Esophagus muscularis mucosa (tissue), 4 donors: Measurements from ENCODE around the gene TMPO. TPM values are rescaled to one million over a fixed set of nuclear protein-coding genes. Genes with fewer than 3 reads are reported as not detected.
A peak's percentile ranks its signal among the peaks of the same experiment; 100 is the strongest.
"Not testable (repeated sequence)": the region's sequence is repeated elsewhere in the genome, so short reads cannot be mapped to it uniquely, and the experiment has no call there.

Experiments used
- DNase-seq: peaks from one replicate; pipeline ENCODE4 v3.0.0-alpha.2; 2017; ENCODE audit errors: extremely low spot score
- H3K27ac ChIP-seq, 4 donors: fragments of 200-600 bp; sonication (generic); replicated peaks in 1 of 4; 1 replicate in 3 of 4; 2 replicates in 1 of 4; pipeline ENCODE4 v1.5.1; 2016 to 2019; ENCODE audit warnings: mild to moderate bottlenecking in 1 of 4
- H3K27me3 ChIP-seq, 4 donors: fragments of 200-600 bp; sonication (generic); one replicate each; pipeline versions ENCODE4 v1.5.1 to v1.6.0; 2016 to 2019
- H3K36me3 ChIP-seq, 4 donors: fragments of 200-600 bp; sonication (generic); one replicate each; pipeline ENCODE4 v1.5.1; 2016 to 2019
- H3K4me1 ChIP-seq, 4 donors: fragments of 200-600 bp; sonication (generic); one replicate each; pipeline ENCODE4 v1.5.1; 2016 to 2019
- H3K4me3 ChIP-seq, 4 donors: fragments of 200-600 bp; sonication (generic); 1 replicate in 2 of 4; 2 replicates in 2 of 4; pipeline ENCODE4 v1.5.1; 2016 to 2019; ENCODE audit warnings: mild to moderate bottlenecking in 4 of 4, moderate library complexity in 1 of 4
- H3K9me3 ChIP-seq, 4 donors: fragments of 200-600 bp; sonication (generic); 1 replicate in 3 of 4; 2 replicates in 1 of 4; pipeline ENCODE4 v1.5.1; 2016 to 2019
- EP300 ChIP-seq: sonication (generic); formaldehyde crosslinking; IDR thresholded peaks from one replicate; pipeline ENCODE4 v1.6.1; 2017; ENCODE audit warnings: antibody characterized with exemption
- POLR2A ChIP-seq: fragments of 450-650 bp; IDR thresholded peaks from one replicate; pipeline ENCODE4 v1.6.1; 2017; ENCODE audit warnings: antibody characterized with exemption, moderate library complexity, mild to moderate bottlenecking, low read depth
- POLR2AphosphoS5 ChIP-seq, 2 donors: sonication (generic); formaldehyde crosslinking; IDR thresholded peaks; one replicate each; pipeline ENCODE4 v1.6.1; 2017; ENCODE audit warnings: antibody characterized with exemption in 2 of 2
- WGBS: methylation state at CpG from one replicate; pipeline ENCODE4 v1.1.5; 2018; 5-methylcytosine and 5-hydroxymethylcytosine counted together
- intact Hi-C: fragments of 100-400 bp; cut with DNase I; formaldehyde crosslinking; loops from one replicate; pipeline ENCODE4 v1.15.1; 2023
- total RNA-seq, 4 donors: library from RNA; depleted of rRNA; stranded (reverse); fragments of >200 nt; gene quantifications; one replicate each; pipeline versions ENCODE4 v1.1.0 to v1.2.1, GENCODE V29; 2016
- TF ChIP-seq, protein P1 (sequence below), 3 experiments: fragments of 200-600 bp in 2 of 3; fragments of 450-650 bp in 1 of 3; sonication (generic) in 2 of 3; IDR thresholded peaks; one replicate each; pipeline ENCODE4 v1.5.1; 2017 to 2019; ENCODE audit warnings: antibody characterized with exemption in 3 of 3, mild to moderate bottlenecking in 2 of 3, moderate library complexity in 1 of 3

The TMPO gene
- total RNA-seq, 4 donors from 2014 or later = 37.1 to 54.8 (median 49.8) TPM

DNA sequence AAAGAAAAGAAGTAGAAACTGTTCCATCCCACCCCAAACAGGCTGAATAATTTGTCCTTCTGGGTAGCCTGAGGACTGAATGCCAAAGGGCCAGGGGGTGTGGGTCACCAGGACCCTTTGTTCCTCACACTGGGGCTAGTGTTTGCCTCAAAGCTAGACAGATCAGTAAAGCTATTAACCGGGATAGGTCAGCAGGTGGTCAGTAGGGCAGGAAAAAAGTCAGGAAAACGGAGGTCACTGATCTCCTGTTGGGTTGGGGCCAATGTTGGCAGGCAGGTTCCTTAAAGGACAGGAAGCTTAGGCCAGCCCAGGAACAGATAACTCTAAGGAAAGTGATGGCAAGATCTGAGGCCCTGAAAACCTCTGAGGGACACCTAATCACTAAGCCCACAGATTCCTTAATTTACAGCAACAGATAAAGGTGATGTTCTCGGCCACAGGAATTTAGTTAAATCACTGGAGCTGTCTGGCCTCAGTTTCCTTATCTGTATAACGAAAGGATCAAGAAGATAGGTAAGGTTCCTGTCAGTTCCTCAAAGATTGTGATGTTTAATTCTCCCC lies 22.7 kb upstream of the TMPO start:
- H3K4me3 ChIP-seq = no peak overlapping the region
- H3K27me3 ChIP-seq = no peaks in the 10 kb centered on the region
- H3K36me3 ChIP-seq = no peaks in the 10 kb centered on the region
- DNase-seq = no peak
- intact Hi-C loops = no loop called here
- 78% methylated on average over 4 of the region's 4 CpGs for WGBS
- no peak overlapping the region for H3K27ac ChIP-seq
- no peak for TF ChIP-seq POLR2A
- TF ChIP-seq, protein P1, sequence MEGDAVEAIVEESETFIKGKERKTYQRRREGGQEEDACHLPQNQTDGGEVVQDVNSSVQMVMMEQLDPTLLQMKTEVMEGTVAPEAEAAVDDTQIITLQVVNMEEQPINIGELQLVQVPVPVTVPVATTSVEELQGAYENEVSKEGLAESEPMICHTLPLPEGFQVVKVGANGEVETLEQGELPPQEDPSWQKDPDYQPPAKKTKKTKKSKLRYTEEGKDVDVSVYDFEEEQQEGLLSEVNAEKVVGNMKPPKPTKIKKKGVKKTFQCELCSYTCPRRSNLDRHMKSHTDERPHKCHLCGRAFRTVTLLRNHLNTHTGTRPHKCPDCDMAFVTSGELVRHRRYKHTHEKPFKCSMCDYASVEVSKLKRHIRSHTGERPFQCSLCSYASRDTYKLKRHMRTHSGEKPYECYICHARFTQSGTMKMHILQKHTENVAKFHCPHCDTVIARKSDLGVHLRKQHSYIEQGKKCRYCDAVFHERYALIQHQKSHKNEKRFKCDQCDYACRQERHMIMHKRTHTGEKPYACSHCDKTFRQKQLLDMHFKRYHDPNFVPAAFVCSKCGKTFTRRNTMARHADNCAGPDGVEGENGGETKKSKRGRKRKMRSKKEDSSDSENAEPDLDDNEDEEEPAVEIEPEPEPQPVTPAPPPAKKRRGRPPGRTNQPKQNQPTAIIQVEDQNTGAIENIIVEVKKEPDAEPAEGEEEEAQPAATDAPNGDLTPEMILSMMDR (IDR thresholded peaks at IDR 0.05) = no peak
- H3K9me3 ChIP-seq = no peaks in the 10 kb centered on the region
- H3K4me1 ChIP-seq = peaks cover 4 to 16% (median 12%) of the 10 kb centered on the region in 4 donors

DNA sequence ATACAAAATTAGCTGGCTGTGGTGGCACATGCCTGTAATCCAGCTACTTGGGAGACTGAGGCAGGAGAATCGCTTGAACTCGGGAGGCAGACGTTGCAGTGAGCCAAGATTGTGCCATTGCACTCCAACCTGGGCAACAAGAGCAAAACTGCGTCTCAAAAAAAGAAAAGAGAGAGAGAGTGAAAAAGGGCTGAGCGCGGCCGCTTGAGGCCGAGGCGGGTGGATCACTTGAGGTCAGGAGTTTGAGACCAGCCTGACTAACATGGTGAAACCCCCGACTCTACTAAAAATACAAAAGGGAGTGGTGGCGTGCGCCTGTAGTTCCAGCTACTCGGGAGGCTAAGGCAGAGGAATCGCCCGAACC lies 14.1 kb upstream of the TMPO start:
- H3K27ac ChIP-seq, H3K4me3 ChIP-seq, DNase-seq, H3K27me3 ChIP-seq, intact Hi-C loops, H3K36me3 ChIP-seq, H3K9me3 ChIP-seq: not testable (repeated sequence)
- 96% methylated on average over 15 of the region's 15 CpGs for WGBS
- peaks cover 0 to 10% (median 6%) of the 10 kb centered on the region in 4 donors for H3K4me1 ChIP-seq

DNA sequence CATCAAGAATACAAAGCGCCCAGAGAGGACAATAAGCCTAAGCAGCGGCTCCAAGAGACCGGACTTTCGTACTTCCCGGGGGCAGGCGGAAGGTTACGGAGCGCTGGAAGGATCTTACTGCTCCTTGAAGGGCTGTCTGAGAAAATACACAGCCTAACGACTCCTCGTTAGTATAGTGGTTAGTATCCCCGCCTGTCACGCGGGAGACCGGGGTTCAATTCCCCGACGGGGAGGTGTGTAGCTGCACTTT lies 12.1 kb upstream of the TMPO start:
- DNase-seq = peak; percentile 99
- Histone ChIP-seq H3K9me3 (no peaks in the 10 kb centered on the region), H3K4me3 (peak overlapping the region; percentile 68 to 74 (median 70)), H3K36me3 (no peaks in the 10 kb centered on the region), H3K4me1 (peaks cover 0 to 10% (median 6%) of the 10 kb centered on the region in 4 donors), H3K27ac (peak overlapping the region; percentile 92 to 97 (median 96)), H3K27me3 (peaks cover 0 to 3% (median 0%) of the 10 kb centered on the region in 4 donors)
- 1% methylated on average over 10 of the region's 16 CpGs for WGBS
- intact Hi-C loops = no loop called here
- TF ChIP-seq EP300 (no peak), POLR2AphosphoS5 (IDR thresholded peaks at IDR 0.05) (peak in 1 of 2 donors; percentile 45)

DNA sequence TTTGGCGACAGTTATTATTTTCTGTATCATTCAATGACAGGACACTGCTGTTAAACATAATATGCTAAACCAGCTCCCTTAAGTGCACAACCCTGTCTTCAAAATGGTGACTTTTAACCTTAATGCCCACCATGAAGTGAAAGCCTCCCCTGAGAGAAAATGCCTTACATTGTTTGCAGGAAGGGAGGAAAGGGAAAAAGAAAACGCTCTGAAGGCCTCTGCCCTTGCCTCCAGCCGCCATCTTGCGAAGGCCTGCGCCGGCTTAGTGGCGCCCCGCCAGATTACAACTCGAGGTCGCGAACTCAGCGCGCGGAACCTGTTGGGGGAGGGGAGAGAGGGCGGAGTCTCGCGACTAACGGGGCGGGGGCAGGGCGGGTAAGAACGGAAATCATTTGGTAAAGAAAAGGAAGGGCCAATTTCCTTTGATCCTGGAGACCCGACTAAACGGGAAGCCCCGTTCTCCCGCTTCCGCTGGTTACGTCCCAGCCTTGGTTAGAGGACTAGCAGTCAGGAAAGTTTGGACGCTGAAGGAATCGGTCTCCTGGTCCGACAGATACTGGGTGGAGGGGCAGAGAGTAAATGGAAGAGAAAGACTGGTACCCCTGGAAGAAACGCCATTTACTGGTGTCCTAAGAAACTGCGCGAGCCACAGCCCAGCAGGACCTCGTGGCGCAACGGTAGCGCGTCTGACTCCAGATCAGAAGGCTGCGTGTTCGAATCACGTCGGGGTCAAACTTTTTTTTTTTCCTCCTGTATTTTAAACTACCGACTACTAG lies 11.6 kb upstream of the TMPO start:
- Histone ChIP-seq H3K9me3 (no peaks in the 10 kb centered on the region), H3K36me3 (no peaks in the 10 kb centered on the region), H3K4me1 (peaks cover 0 to 10% (median 6%) of the 10 kb centered on the region in 4 donors), H3K4me3 (peak overlapping the region; percentile 68 to 74 (median 70)), H3K27me3 (peaks cover 0 to 3% (median 0%) of the 10 kb centered on the region in 4 donors), H3K27ac (peak overlapping the region; percentile 92 to 97 (median 96))
- TF ChIP-seq, protein P1 (IDR thresholded peaks at IDR 0.05) = no peak
- TF ChIP-seq POLR2AphosphoS5 (IDR thresholded peaks at IDR 0.05) (peak; percentile 71 to 75), EP300 (no peak), POLR2A (no peak)
- intact Hi-C loops = no loop called here
- peak; percentile 99 for DNase-seq
- 0% methylated on average over 43 of the region's 43 CpGs for WGBS

DNA sequence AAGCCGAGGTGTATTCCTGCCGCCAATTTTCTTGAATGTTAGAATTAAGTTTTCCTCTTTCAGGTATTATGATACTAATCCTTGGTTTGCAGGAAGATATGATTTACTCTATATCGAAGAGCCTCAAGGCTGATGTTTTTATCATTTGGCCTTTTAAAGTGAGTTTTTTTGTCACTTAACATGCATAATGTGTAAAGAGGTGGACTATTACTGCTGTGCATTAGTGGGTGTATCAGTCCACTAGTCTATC lies 11.1 kb upstream of the TMPO start:
- intact Hi-C loops = no loop called here
- Histone ChIP-seq H3K4me3 (peak overlapping the region; percentile 68 to 74 (median 70)), H3K4me1 (peaks cover 0 to 10% (median 6%) of the 10 kb centered on the region in 4 donors), H3K9me3 (no peaks in the 10 kb centered on the region), H3K27ac (peak overlapping the region; percentile 92 to 97 (median 96)), H3K27me3 (peaks cover 0 to 3% (median 0%) of the 10 kb centered on the region in 4 donors), H3K36me3 (no peaks in the 10 kb centered on the region)
- no peak for DNase-seq
- no peak for TF ChIP-seq EP300
- no peak for TF ChIP-seq POLR2A
- TF ChIP-seq, protein P1 (IDR thresholded peaks at IDR 0.05) = no peak
- TF ChIP-seq POLR2AphosphoS5 (IDR thresholded peaks at IDR 0.05) = no peak
- WGBS = 15% methylated on average over 3 of the region's 3 CpGs

DNA sequence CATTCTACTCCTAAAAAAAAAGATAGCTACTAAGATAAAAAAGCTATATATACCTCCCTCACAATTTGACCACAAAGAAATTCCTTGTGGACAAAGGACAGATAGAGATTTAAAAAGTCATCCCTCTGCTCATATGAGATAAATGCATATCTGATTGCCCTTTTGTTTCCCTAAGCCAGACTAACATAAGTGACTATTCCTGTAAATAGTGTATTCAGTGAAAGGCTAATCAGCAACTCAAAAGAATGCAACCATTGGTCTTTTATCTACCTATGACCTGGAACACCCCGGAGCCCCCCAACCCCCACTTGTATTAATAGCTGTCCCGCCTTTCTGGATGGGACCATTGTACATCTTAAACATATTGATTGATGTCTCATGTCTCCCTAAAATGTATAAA lies 6.3 kb upstream of the TMPO start:
- H3K4me1 ChIP-seq = peaks cover 5 to 17% (median 12%) of the 10 kb centered on the region in 4 donors
- WGBS = 83% methylated on average over 2 of the region's 2 CpGs
- H3K27me3 ChIP-seq = no peaks in the 10 kb centered on the region
- H3K27ac ChIP-seq = no peak overlapping the region
- no peaks in the 10 kb centered on the region for H3K9me3 ChIP-seq
- H3K36me3 ChIP-seq = no peaks in the 10 kb centered on the region
- DNase-seq = no peak
- no peak overlapping the region for H3K4me3 ChIP-seq
- intact Hi-C loops = no loop called here
- no peak for TF ChIP-seq POLR2A
- no peak for TF ChIP-seq POLR2AphosphoS5 (IDR thresholded peaks at IDR 0.05)
- no peak for TF ChIP-seq EP300
- TF ChIP-seq, protein P1 (IDR thresholded peaks at IDR 0.05) = no peak

DNA sequence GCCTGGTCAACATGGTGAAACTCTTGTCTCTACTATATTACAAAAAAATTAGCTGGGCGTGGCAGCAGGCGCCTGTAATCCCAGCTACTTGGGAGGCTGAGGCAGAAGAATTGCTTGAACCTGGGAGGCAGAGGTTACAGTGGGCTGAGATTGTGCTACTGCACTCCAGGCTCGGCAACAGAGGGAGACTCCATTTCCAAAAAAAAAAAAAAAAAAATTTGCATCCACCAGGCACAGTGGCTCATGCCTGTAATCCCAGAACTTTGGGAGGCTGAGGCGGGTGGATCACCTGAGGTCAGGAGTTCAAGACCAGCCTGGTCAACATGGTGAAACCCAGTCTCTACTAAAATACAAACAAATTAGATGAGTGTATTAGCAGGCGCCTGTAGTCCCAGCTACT lies 3.6 kb upstream of the TMPO start:
- intact Hi-C loops, H3K27me3 ChIP-seq: not testable (repeated sequence)
- WGBS = 91% methylated on average over 5 of the region's 5 CpGs

More for the DNA sequence above, 3.6 kb upstream of the TMPO start:
- H3K9me3 ChIP-seq, H3K27ac ChIP-seq, DNase-seq, H3K36me3 ChIP-seq, H3K4me3 ChIP-seq: not testable (repeated sequence)
- peaks cover 14 to 17% (median 15%) of the 10 kb centered on the region in 4 donors for H3K4me1 ChIP-seq
